ENCODE data around the gene ZBTB44.
A peak's percentile ranks its signal among the peaks of the same experiment; 100 is the strongest.
"Not testable (repeated sequence)": the region's sequence is repeated elsewhere in the genome, so short reads cannot be mapped to it uniquely, and the experiment has no call there.

The ZBTB44 gene

DNA sequence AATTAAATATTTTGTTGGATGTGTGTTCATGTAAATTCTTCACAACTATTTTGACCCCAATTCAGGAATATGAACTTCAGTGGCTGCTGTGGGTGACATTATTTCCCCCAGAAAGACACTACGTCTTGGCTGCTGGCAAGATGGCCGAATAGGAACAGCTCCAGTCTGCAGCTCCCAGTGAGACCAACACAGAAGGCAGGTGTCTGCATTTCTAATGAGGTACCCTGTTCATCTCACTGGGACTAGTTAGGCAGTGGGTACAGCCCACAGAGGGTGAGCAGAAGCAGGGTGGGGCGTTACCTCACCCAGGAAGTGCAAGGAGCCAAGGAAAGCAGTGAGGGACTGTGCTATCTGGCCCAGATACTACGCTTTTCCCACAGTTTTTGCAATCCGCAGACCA is 65.3 kb downstream of the ZBTB44 start:
- H3K4me3 ChIP-seq (ENCODE audit: low read depth, low read length), result no peak overlapping the region
- TF ChIP-seq, protein P1, sequence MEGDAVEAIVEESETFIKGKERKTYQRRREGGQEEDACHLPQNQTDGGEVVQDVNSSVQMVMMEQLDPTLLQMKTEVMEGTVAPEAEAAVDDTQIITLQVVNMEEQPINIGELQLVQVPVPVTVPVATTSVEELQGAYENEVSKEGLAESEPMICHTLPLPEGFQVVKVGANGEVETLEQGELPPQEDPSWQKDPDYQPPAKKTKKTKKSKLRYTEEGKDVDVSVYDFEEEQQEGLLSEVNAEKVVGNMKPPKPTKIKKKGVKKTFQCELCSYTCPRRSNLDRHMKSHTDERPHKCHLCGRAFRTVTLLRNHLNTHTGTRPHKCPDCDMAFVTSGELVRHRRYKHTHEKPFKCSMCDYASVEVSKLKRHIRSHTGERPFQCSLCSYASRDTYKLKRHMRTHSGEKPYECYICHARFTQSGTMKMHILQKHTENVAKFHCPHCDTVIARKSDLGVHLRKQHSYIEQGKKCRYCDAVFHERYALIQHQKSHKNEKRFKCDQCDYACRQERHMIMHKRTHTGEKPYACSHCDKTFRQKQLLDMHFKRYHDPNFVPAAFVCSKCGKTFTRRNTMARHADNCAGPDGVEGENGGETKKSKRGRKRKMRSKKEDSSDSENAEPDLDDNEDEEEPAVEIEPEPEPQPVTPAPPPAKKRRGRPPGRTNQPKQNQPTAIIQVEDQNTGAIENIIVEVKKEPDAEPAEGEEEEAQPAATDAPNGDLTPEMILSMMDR (conservative IDR thresholded peaks at IDR 0.05; ENCODE audit: low read depth, low read length), result no peak
- no peak for DNase-seq (ENCODE audit: low read depth)

DNA sequence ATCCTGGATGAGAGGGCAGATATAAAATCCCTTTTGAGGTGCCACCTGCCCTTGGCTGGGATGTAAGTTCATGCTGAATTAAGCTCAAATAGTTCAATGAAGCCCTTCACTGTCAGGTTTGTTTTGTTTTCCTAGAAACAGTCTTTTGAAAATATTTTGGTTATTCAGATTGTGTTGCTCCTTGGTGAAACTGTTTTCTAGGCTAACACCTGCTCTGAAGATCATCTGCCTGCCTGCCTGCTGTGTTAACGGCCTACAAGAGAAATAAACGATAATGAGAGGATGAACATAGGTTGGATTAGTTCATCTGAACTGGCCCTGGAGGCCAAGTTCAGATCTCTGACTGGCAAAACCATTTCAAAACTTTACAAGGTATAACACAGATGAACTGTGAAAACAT is 67.4 kb downstream of the ZBTB44 start:
- H3K4me3 ChIP-seq (ENCODE audit: low read depth, low read length), result no peak overlapping the region
- DNase-seq (ENCODE audit: low read depth), result no peak
- TF ChIP-seq, protein P1 (conservative IDR thresholded peaks at IDR 0.05; ENCODE audit: low read depth, low read length), result no peak

DNA sequence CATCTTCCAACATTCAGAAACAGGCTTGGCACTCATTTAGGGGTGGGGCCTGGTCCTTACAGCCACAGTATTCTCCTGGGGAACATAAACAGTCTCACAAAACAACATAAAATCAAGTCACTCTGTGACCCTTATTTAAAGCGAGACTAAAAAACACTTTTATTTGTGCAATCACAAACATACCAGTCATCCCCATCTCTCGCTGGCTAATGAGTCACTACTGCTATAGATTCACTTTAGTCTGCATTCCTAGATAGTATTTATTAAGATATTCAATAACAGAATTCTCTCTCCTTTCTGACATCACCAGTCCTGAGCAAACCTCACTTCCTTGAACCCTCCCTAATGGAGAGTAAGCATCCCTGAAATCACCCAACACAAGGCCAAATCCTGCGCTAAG is 68.0 kb downstream of the ZBTB44 start:
- TF ChIP-seq, protein P1 (conservative IDR thresholded peaks at IDR 0.05; ENCODE audit: low read depth, low read length), result no peak
- peak; percentile 49 for DNase-seq (ENCODE audit: low read depth)
- no peak overlapping the region for H3K4me3 ChIP-seq (ENCODE audit: low read depth, low read length)

DNA sequence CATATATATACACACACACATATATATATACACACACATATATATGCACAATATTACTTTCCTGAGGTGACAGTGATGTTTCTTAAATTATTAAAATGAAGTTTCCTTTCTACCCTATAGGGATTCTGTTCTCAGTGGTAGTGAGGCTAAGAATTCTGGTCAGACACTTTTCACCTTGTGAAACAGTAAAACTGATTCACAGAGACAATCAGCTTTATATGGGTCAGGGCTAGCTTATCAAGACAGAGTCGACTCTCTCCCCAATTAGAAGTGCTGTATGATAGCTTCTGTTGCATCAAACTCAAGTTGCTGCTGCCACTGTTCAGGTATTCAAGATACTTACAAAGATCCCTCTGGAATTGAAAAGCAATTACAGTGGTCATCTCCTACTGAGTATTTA is 68.4 kb downstream of the ZBTB44 start:
- H3K4me3 ChIP-seq (ENCODE audit: low read depth, low read length), result no peak overlapping the region
- TF ChIP-seq, protein P1 (conservative IDR thresholded peaks at IDR 0.05; ENCODE audit: low read depth, low read length), result no peak
- DNase-seq (ENCODE audit: low read depth), result no peak

DNA sequence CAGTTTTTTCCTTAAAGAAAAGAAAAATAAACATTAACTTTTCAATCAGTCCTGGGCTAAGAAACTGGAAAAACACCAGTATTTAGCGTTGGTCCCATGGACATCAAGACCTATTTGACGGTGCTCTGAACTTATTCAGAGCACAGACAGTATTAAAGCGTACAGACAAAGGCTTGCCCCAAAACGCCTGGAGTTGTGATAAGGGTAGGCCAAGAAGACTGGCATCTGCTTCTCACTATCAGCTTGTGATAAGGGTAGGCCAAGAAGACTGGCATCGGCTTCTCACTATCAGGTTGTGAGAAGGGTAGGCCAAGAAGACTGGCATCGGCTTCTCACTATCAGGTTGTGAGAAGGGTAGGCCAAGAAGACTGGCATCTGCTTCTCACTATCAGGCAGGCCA is 69.3 kb downstream of the ZBTB44 start:
- H3K4me3 ChIP-seq (ENCODE audit: low read depth, low read length); DNase-seq (ENCODE audit: low read depth): not testable (repeated sequence)

- no peak for DNase-seq (ENCODE audit: low read depth)
Observed at GRCh38 chr11:130244848-130245247, 69.9 kb downstream of the ZBTB44 start.

GRCh38 chr11:130243816-130244215 is 70.9 kb downstream of the ZBTB44 start:
- DNase-seq (ENCODE audit: low read depth), result no peak
- TF ChIP-seq, protein P1 (conservative IDR thresholded peaks at IDR 0.05; ENCODE audit: low read depth, low read length), result no peak

More at GRCh38 chr11:130244848-130245247, 69.9 kb downstream of the ZBTB44 start:
- H3K4me3 ChIP-seq (ENCODE audit: low read depth, low read length), result no peak overlapping the region
- TF ChIP-seq, protein P1 (conservative IDR thresholded peaks at IDR 0.05; ENCODE audit: low read depth, low read length), result no peak

GRCh38 chr11:130241713-130242112 is 73.0 kb downstream of the ZBTB44 start:
- H3K4me3 ChIP-seq (ENCODE audit: low read depth, low read length), result no peak overlapping the region
- DNase-seq (ENCODE audit: low read depth), result no peak
- TF ChIP-seq, protein P1 (conservative IDR thresholded peaks at IDR 0.05; ENCODE audit: low read depth, low read length), result no peak

More at GRCh38 chr11:130243816-130244215, 70.9 kb downstream of the ZBTB44 start:
- H3K4me3 ChIP-seq (ENCODE audit: low read depth, low read length), result no peak overlapping the region
